SIG-M5 (cell line): ENCODE measurements around the gene TRIM65.
"Not testable (repeated sequence)": the region's sequence is repeated elsewhere in the genome, so short reads cannot be mapped to it uniquely, and the experiment has no call there.

Experiments used
- DNase-seq: peaks from one replicate; lab custom pipeline; 2025; lab: John Stamatoyannopoulos, UW

Gene TRIM65

GRCh38 chr17:75895370-75896155 is 1.2 kb downstream of the TRIM65 start:
- no peak for DNase-seq

- no peak for DNase-seq
These were observed 2.6 kb downstream of the TRIM65 start for GRCh38 chr17:75894049-75894733.

- DNase-seq, result no peak
These were observed 3.3 kb downstream of the TRIM65 start for GRCh38 chr17:75893305-75894048.

GRCh38 chr17:75892556-75893224 is 4.1 kb downstream of the TRIM65 start:
- no peak for DNase-seq

- DNase-seq, result no peak
These were observed 4.9 kb downstream of the TRIM65 start for GRCh38 chr17:75891605-75892555.

DNA sequence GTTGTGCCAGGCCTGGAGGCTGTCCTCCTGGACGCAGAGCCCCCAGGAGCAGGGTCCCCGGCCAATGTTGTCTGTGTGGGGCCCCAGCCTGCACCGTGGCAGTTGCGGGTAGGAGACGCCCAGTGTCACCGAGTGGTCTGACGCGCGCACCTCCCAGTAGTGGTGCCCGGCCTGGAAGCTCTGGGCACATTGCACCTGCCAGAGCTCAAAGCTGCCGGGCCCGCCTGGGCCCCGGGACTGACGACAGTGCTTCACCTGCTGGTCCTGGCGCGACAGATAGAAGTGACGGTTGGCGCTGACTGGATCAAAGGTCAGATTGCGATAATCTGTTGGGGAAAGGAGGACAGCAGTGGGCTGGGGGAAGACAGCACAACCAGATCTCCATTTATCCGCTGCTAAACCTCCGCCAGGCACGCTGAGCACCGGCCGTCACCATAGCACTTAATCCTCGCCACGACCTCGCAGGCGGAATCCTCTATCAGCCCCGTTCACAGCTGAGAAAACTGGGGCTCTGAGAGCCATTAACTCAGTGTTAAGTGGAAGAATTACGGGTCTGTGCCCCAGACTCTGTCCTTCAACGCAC is 5.6 kb downstream of the TRIM65 start:
- DNase-seq, result no peak

GRCh38 chr17:75889454-75889853 is 7.3 kb downstream of the TRIM65 start:
- no peak for DNase-seq

DNA sequence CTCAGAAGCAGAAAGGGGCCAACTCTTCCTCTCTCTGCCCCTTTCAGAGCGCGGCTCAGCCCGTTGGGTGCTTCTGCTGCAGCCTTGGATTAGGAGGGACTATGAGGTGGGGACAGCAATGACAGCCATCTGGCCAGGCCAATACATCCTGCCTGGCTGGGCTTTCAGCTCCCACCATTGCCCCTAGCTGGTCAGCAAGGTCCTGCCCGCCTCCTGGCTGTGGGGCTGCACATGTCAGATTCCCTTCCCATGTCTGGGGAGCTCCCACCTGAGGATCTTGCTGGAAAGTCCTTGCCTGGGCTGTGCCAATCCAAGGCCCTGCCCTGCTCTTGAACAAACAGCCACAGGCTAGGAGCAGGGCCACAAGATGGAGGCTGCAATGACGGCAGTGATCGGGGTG is 8.3 kb downstream of the TRIM65 start:
- no peak for DNase-seq

- DNase-seq, result not testable (repeated sequence)
These were observed 10.9 kb downstream of the TRIM65 start for GRCh38 chr17:75885860-75886259.

DNA sequence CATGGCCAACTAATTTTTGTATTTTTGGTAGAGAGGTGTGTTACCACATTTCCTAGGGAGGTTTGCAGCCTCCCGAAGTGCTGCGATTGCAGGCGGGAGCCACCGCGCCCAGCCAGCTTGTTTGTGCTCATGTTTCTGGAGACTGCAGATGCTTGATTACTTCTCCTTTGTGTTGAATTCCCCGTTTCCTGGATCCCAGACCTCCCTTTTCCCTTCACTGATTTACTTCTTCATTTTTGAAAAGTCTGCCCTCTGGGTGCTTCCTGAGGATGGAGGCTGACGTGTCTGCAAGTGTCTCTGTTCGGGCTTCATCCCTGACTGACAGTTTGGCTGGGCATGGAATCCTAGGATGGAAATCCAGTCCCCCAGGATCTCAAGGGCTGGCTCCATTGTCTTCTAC is 11.3 kb downstream of the TRIM65 start:
- no peak for DNase-seq

DNA sequence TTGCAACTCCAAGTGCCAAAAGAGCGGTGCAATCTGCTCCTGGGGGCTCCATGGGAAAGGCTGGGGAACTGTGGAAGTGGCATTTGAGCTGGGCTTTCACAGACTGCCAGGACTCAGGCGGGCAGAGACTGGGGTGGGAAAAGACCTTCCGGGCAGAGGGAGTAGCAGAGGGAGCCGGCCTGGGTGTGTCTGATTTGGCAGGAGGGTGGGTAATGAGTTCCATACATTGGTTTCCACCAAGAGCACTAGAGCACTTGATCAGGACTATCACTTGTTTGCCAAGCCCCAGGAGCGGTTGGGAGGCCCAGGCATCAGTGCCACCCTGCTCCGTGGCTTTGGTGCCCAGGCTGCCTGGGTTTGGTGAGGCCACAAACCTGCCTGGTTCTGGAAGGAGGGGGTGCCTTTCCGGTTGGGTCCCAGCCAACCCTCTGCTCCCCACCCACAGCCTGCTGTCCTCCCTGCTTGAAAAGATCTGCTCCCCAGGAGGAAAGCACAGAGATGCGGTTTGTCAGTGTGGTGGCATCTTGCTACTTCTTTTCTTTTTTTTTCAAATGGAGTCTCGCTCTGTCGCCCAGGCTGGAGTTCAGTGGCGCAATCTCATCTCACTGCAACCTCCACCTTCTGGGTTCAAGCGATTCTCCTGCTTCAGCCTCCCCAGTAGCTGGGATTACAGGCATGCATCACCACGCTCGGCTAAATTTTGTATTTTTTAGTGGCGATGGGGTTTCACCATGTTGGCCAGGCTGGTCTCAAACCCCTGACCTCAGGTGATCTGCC is 14.9 kb downstream of the TRIM65 start:
- DNase-seq, result no peak

DNA sequence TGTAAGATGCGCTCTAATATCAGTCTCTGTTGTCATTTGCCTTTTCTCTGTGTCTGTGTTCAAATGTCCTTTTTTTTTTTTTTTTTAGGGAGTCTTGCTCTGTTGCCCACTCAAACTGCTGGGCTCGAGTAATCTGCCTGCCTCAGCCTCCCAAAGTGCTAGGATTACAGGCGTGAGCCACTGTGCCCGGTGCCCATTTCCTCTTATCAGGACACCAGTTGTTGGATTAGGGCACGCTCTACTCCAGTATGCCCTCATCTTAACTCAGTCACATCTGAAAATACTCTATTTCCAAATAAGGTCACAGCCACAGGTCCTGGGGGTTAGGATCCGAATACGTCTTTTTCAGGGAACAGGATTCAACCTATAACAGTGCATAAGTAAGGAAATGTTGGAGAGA is 16.5 kb downstream of the TRIM65 start:
- DNase-seq, result no peak

DNA sequence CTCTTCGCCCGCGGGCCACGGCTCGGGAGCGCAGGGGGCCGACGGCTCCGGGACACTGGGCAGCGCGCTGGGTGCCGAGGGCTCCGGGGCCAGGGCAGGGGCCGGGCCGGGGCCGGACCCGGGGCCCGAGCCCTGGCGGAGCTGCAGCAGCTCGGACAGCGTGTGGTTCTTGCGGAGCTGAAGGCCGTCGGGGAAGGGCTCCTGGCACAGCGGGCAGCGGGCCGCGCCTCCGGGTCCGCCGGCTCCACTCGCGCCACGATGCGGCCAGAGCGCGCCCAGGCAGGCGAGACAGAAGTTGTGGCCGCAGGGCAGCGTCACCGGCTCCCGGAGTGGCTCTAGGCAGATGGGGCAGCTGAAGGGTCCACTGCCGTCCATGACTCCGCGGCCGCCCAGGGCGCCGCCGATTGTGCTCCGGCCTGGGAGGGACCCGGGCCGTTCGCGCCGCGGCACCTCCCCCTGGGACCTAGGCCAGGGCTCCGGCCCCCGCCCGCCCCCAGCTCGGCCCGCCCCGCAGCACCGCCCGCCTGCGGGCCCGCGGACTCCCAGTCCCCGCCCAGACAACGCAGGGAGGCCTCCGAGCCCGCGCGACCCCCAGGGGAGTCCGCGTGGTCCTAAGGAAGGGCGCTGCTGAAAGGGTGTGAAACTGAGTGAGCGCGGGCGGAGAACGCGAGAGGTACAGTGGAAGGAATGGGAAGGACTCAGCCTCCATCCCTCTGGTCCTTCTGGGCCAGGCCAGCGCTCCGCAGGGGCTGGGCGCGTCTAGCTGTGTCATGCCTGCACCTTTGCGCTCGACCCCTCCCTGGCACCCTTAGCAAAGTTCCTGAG is 18.4 kb downstream of the TRIM65 start, which contains the start of gene TRIM47:
TSS of gene TRIM47 (minus strand) at position 408 of the 825 bp plus-strand sequence. CDS start at position 375, 33 bp downstream.
- DNase-seq, result no peak

DNA sequence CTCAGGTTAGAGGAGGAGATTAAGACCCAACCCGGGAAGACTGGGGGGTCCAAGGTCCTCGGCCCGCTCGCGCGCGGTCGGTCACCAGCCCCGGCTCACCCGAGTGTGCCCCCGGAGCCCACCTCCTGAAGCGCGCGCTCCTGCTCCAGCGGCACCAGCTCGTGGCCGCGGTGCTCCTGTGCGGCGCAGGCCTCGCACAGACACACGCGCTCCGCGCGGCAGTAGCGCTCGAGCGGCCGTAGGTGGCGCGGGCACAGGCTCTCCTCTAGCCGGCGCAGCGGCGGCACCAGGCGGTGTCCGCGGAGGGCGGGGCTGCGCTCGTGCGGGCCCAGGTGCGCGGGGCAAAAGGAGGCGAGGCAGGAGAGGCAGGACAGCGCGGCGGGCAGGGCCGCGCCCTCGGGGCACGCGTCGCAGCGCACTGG is 19.0 kb downstream of the TRIM65 start:
- DNase-seq, result no peak

- DNase-seq, result no peak
These were observed 19.6 kb downstream of the TRIM65 start for GRCh38 chr17:75876938-75877751.

DNA sequence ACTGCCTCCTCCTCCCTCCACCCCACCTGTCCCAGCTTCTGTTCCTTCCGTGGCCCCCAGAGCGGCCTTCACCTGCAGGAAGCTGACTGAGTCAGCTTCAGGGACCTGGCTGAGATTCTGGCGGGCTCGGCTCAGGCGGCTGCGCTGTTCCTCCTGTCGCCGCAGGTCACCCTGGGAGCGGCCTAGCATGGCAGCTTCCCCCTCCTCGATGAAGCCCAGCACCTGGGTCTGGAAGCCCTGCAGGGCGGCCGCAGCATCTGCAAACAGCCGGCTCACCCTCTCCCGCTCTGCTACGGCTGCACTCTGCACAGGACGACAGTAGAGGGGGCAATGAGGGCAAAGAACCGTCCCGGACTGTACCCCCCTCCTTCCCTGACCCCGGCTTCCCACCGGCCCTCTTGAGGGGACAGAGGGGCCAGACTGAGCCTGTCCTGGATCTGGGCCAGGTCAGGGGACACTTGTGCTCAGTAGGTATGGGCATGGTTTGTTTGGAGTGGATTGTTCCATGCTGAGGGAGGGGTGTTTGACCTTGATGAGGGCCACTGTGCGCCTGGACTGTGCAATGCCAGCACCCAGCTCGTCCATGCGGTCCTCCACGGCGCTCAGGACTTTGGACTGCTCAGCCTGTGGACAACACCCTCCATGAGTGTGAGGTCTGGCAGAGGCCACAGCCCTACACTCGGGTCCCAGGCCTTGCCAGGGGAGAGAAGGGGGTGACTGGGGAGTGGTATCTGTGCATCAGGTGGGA is 20.4 kb downstream of the TRIM65 start:
- no peak for DNase-seq

- no peak for DNase-seq
These were observed 20.9 kb downstream of the TRIM65 start for GRCh38 chr17:75875940-75876189.
